NCI-H510A treated with DMSO at 0.1 percent for 48 hours (cell line): ENCODE results near the gene GATM.

Experiments
- DNase-seq: peaks from one replicate; lab custom pipeline; 2025; lab: John Stamatoyannopoulos, UW

GATM gene, protein sequence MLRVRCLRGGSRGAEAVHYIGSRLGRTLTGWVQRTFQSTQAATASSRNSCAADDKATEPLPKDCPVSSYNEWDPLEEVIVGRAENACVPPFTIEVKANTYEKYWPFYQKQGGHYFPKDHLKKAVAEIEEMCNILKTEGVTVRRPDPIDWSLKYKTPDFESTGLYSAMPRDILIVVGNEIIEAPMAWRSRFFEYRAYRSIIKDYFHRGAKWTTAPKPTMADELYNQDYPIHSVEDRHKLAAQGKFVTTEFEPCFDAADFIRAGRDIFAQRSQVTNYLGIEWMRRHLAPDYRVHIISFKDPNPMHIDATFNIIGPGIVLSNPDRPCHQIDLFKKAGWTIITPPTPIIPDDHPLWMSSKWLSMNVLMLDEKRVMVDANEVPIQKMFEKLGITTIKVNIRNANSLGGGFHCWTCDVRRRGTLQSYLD

DNA sequence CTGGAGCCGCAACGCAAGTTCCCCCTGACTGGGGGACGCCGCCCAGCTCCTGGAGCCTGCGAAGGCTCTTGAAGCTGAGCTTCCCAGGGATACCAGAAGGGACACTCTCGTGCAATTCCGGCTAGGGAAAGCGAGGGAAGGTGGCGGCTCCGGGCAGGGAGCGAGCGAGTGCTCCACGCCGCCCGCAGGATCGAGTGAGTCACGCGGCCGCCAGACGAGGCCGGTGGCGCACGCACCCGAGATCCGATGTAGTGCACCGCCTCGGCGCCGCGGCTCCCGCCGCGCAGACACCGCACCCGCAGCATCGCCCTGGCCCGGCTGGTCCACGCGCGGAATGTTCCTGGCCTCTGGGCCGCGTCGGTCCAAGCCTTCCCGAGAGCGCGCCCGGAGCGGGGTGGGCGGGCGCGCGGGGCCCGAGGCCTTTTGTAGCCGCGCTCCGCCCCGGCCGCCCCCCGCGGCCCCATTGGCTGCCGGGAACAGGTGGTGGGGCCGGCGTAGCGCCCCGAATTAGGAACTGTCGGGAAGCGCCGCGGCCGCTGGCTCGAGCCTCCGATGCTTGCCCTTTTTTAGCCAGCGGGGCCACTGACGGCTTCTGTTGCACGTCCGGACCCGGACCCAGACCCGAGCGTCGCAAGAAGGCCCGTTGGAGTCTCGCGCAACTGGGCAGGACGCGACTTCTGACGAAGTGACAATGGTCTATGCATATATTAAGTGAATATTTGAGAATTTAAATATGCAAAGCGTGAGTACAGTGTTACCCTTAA is at the start of gene GATM:
Gene GATM, minus strand, starts transcription at position 396 of the 764 bp plus-strand sequence. Its CDS starts 91 bp downstream, at position 305.
- DNase-seq = peak; percentile 16

DNA sequence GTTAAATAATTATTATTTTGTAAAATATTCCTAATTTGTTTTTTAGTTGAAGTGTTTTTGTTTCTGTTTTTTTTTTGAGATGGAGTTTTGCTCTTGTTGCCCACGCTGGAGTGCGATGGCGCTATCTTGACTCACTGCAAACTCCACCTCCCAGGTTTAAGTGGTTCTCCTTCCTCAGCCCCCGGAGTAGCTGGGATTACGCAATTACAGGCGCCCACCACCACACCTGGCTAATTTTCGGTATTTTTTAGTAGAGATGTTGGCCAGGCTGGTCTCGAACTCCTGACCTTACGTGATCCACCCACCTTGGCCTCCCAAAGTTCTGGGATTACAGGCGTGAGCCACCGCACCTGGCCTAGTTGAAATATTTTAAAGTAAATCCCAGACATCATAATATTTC is 48.7 kb upstream of the GATM start:
- no peak for DNase-seq

DNA sequence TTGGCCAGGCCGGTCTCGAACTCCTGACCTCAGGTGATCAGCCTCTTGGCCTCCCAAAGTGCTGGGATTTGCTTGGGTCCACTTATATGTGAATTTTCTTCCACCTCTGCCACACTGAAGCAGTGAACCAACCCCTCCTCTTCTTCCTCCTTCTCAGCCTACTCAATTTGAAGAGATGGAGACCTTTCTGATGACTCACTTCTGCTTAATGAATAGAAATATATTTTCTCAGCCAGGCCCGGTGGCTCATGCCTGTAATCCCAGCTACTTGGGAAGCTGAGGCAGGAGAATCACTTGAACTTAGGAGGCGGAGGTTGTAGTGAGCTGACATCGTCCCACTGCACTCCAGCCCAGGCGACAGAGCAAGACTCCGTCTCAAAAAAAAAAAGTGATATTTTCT is 46.8 kb upstream of the GATM start:
- no peak for DNase-seq

DNA sequence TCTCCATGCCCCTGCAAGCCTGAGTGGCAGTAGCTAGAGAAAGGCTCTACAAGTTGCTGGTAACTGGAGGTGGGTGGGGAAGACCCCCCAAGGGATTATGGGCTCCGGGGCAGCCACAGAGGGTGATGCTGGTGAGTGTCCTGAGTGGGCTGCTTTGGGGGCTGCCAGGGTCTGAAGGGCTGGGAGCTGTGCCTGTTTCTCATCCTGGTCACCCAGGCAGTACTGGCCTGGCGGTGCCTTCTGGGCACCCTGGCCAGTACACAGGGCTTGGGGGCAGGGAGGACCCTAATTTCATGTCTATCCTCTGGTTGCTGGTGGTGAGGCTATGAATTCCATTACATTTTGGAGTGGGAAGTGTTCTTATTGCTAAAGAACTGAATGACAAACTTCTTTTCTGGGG is 46.1 kb upstream of the GATM start:
- no peak for DNase-seq

DNA sequence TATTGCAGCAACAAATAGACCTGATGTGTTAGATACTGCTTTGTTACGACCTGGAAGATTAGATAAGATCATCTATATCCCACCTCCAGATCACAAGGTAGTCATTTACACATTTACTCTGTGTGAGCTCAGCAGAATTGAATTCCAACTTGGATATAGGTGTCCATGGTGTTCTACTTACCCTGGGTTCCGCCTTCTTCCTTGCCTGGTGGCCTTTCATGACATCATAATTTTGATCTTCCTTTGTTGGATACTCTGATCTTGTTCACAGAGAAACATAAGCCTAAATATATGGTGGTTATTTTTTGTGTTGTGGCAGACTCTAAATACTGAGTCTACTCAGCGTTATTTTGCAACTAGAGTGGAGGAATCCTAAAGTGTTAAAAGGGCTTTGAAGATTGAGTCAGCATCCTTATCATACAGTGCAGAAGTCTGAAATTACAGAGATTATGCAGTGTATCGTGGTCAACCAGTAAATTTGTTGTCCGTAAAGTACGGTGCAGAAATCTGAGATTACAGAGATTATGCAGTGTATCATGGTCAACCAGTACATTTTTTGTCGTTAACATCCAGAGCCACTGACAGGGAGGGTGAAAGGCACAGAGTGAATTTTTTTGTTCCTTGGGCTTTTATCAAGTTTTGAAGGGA is 39.1 kb upstream of the GATM start:
- no peak for DNase-seq

DNA sequence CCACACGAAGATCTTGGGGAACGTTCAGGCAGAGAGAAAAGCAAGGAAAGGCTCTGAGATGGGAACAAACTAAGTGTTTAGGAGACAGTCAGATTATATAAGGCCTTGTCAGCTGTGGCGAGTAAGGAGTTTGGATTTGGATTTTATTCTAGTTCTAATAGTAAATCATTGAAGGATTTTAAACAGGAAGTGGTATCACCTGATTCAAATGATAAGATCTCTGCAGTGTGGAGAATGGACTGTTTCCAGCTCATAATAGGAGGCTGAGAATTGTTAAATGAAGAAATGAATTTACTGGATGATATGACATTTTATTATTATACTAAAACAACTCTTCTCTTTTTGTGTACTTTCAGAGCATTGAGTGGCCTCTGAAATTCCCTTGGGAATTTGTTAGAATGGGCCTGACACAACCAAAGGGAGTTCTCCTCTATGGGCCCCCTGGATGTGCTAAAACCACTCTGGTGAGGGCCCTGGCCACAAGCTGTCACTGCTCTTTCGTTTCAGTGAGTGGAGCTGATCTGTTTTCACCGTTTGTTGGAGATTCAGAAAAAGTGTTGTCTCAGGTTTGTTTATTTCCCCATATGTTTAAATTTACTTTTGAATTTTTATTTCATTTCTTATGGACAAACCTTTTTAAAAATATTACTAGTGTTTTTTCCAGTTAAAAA is 36.0 kb upstream of the GATM start:
- no peak for DNase-seq

DNA sequence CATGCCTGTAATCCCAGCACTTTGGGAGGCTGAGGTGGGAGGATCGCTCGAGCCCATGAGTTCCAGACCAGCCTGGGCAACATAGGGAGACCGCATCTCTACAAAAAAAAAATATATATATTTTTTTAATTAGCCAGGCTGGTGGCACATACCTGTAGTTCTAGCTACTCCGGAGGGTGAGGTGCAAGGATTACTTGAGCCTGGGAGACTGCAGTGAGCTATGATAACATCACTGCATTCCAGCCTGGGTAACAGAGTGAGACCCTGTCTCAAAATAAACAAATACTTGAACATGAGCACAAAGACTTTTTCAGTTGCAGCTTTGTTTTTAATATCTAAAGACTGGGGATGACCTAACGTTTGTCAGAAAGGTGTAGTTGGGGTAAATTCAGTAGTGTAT is 31.3 kb upstream of the GATM start:
- DNase-seq = no peak

DNA sequence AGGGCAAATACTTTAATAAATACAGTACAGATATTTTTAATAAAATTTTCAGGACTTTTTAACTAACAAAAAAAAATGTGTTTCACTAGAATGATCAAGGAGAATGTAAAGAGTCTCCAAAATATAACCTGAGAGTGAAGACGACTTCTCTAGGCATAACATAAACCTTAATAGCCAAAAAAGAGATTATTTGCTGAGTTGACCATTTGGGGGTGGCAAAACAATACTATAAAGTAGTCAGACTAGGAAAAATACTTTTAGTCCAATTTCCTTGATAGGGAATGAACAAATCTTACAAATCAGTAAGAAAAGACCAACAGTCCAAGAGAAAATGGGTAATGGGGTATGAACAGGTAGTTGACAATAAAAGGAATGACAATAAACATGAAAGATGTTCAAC is 29.4 kb upstream of the GATM start:
- DNase-seq = no peak

DNA sequence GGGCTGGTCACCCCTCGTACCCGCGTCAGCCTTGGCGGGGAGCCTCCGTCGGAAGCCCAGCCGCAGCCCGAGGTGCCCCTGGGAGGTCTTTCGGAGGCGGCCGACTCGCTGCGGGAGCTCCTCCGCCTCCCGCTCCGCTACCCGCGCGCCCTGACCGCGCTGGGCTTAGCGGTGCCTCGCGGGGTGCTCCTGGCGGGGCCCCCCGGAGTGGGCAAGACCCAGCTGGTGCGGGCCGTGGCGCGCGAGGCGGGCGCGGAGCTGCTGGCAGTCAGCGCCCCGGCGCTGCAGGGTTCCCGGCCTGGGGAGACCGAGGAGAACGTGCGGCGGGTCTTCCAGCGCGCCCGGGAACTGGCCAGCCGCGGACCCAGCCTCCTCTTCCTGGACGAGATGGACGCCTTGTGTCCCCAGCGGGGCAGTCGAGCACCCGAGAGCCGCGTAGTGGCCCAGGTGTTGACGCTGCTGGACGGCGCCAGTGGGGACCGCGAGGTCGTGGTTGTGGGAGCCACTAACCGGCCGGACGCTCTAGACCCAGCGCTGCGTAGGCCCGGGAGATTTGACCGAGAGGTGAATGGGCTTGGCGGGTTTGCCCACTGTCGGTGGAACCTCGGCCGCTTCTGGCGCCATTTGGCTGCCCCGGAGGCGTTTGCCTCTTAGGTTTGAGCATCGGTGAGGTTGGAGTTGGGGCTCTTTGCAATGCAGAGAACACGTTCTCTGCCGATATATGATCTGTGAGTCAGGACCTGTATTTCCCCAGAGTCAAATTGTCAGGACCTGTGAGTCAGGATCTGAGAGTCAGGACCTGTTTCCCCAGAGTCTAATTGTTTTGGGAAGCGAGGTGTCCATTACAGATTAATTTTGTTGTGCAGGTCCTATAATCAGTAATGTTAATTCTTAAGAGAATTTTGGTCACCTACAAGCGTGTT is 24.9 kb upstream of the GATM start:
- no peak for DNase-seq

DNA sequence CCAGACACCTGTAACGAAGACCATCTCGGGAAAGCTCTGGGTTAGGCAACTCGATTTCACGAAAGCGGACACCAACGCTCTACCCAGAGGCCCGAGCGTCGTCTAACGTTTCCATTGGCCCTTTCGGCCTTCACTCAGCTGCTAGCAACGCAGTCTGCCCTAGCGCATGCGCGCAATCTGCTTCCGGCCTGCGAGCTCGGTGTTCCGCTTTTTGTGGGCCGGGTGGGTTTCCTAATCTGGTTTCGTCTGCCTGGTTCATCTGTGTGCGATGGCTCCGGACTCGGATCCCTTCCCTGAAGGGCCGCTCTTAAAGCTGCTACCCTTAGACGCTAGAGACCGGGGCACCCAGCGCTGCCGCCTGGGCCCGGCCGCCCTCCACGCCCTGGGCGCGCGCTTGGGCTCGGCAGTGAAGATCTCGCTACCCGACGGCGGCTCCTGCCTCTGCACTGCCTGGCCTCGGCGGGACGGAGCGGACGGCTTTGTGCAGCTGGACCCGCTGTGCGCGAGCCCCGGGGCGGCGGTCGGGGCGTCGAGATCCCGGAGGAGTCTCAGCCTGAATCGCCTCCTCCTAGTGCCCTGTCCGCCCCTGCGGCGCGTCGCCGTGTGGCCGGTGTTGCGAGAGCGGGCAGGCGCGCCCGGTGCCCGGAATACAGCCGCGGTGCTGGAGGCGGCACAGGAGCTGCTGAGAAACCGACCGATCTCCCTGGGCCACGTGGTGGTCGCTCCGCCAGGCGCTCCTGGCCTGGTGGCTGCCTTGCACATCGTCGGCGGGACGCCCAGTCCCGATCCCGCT is 24.0 kb upstream of the GATM start:
- peak; percentile 91 for DNase-seq

DNA sequence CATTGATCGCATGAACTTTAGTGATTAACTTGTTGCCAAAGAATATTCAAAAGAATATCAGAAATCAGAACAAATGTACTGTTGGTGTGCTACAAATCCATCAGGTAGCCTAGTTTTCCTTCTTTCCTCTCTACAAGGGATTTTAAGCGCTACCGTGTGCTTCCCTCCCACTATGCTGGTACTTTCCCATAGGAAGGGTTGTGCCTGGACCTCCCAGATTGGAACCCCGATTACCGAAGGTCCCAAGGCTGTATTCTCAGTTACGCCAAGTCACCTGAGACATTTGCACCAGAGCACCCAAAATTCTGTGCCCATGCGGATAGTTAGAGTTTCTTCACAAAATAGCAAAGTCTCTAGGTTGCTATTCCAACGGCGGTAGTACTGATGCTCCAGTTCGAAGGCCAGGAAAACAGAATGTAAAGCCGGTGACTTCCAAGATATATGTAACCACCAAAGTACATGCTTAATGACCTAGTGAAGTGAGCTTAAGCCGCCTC is 23.4 kb upstream of the GATM start:
- DNase-seq = no peak

DNA sequence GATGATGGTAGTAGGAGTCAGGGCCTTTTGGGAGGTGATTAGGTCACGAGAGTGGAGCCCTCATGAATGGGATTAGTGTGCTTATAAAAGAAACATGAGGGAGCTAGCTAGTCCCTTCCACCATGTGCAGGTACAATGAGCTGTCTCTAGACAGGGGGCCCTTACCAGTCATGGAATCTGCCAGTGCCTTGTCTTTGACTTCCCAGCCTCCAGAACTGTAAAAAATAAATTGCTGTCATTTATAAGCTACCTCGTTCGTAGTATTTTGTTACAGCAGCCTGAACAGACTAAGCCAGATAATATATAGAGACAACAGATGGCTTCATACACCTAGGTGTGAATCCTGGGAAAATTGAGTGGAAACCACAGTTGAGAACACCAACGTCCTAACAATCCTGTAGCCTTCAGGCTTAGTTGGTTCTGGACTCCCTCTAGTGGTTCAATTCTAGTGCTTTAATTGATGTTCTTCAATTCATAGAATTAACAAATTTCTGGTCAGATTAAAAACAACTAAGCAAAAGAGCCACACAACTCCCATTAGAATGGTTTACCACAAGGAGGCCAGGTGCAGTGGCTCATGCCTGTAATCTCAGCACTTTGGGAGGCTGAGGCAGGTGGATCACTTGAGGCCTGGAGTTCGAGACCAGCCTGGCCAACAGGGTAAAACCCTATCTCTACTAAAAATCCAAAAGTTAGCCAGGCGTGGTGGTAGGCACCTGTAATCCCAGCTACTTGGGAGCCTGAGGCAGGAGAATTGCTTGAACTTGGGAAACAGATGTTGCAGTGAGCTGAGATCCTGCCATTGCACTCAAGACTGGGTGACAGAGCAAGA is 21.3 kb upstream of the GATM start:
- DNase-seq = peak; percentile 22

DNA sequence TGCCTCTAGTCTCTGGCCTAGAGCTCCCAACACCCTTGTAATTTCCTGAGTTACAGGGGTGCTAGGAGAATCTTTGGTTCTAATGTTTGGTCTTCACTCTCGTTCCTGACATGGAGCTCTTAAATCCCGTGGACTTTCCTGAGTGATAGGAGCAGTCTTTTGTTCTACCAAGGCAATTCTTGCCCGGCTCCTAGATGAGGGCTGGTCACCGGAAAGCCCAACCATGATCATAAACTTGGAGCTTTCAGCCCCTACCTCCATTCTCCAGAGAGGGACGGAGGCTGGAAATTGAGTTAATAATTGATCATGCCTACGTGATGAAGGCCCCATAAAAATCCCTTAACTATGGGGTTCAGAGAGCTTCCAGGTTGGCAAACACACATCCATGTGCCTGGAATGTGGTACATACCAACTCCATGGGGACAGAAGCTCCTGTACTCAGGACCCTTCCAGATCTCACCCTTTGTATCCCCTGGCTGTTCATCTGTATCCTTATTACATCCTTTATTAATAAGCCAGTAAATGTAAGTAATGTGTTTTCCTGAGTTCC is 18.8 kb upstream of the GATM start:
- DNase-seq = no peak

DNA sequence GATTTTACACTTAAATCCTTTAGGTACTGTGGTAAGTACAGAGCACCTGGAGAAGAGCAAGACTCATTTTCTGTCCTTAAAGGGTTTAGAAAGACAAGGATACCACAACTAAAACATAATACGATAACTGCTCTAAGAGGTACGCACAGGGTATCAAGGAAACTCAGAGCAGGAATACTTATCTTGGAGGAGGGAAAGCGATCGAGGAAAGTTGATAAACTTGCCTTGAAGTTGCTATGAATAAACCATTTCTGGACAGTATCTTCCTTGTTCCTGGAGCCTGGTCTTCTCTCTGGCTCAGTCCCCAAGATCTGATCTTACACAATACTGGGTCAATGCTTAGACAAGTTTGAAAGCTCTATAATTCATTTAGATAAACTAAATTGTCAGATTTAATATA is 17.6 kb upstream of the GATM start:
- DNase-seq = no peak

DNA sequence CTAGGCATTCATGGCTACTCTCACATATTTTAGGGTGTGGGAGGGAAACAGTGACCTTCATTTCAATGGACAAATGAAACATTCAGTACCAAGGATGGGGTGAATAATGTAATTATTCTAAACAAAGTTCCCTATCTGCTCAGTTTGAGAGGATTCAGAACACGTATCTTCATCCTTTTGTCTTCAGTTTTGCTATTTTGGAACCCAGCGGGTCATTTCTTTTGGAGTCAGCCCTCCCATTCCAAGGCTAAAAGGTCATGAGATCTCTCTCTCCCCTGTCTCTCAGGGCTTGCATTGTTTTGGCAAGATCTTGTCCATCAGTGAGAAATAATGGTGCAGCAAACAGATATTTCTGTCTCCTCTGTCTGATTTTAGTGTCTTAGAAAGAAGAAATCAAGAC is 16.3 kb upstream of the GATM start:
- no peak for DNase-seq

DNA sequence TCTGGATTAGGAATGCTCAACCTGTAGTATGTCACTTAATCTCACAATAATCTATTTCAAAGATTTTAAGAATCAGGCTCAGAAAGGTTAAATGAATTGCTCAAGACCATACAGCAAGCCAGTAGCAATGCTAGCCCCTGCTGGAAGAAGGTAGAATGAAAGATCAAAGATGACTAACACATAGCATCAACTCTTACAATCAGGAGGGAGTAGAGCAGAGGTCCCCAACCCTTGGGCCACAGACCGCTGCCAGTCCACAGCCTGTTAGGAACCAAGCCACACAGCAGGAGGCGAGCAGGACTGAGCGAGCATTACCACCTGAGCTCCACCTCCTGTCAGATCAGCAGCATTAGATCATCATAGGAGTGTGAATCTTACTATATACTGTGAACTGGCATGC is 15.5 kb upstream of the GATM start:
- no peak for DNase-seq

DNA sequence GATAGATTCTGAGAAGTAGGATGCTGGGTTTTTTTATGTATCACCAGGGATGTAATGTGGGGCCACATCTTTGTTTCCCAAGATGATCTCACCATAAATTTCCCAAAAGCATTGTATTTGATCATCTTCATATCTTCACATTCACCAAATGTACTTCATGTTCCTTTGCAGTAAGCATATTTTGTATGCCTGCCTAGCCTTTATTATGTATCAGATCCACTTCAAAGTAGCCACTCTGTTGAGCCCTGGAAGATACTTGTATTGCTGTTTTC is 14.2 kb upstream of the GATM start:
- no peak for DNase-seq

DNA sequence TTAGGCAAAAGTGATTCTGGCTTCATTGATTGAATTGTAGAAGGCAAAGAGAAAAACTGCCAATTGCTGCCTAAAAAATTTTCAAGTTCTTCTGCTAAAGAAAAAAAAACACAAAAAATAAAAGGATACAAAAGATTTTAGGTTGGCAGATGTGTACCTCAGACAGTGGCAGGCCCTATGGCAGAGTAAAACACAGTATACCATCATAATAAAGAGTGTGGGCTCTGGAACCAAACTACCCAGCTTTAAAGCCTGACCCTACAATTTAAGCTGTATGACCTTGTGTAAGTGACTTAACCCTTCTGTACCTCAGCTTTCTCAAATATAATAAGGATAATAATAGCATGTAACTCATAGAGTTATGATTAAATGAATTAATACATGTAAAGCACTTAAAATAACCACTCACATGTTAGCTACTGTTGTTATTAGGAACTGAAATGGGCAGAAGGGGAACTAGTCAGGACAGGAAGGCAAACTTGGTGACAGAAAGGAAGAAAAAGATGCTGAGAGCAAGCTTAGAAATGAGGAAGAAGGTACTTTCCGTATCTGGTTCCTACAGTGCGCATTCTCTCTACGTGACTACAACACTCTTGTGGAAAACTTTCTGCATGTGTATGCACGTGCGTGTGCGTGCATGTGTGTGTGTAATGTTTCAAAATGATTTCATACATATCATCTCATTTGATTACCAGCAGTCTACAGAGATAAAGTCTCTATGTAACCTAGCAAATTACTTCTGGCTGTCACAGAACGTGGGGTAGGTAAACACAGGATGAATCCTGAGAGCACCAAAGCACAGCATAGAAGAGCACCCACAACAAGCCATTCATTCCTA is 13.6 kb upstream of the GATM start:
- DNase-seq = no peak
